H1 (cell line): Measurements from ENCODE around the gene KANSL1L. TPM values are rescaled to one million over a fixed set of nuclear protein-coding genes. Genes with fewer than 3 reads are reported as not detected.

ENCODE experiments used
- CTCF ChIA-PET: fragments of 300-600 bp; sonication (Branson Sonifier 250); formaldehyde crosslinking; loops from one replicate; lab custom pipeline; 2021; ENCODE audit not compliant: partially characterized antibody; lab: Charles Lee
- POLR2A ChIA-PET: fragments of 300-600 bp; sonication (Branson Sonifier 250); formaldehyde crosslinking; loops from one replicate; lab custom pipeline; 2021; ENCODE audit warnings: inconsistent platforms; ENCODE audit not compliant: partially characterized antibody; lab: Charles Lee
- DNase-seq, 2 experiments: peaks; one replicate each; pipeline versions ENCODE4 v3.0.0 to v3.0.0-alpha.2; 2010 to 2022; ENCODE audit warnings: low spot score in 2 of 2, low read depth in 1 of 2, mixed read lengths in 1 of 2
- FAIRE-seq: peaks from 2 replicates; lab custom pipeline; 2011; peaks lifted over from hg19 to GRCh38; lab: Jason Lieb, UNC
- H2AFZ ChIP-seq: 2 replicates; pipeline ENCODE4 v1.8.1; 2012; ENCODE audit warnings: low read length, inconsistent platforms
- H2AK5ac ChIP-seq: 2 replicates; pipeline ENCODE4 v1.6.1; 2013; ENCODE audit warnings: low read depth, low read length
- H2BK120ac ChIP-seq: replicated peaks from 2 replicates; pipeline ENCODE3; 2013; ENCODE audit warnings: low read depth, low read length, inconsistent platforms
- H2BK12ac ChIP-seq: 2 replicates; pipeline ENCODE4 v1.6.1; 2013; ENCODE audit warnings: low read depth, low read length
- H2BK15ac ChIP-seq: 2 replicates; pipeline ENCODE4 v1.6.1; 2013; ENCODE audit warnings: low read length
- H2BK20ac ChIP-seq: 2 replicates; pipeline ENCODE4 v1.6.1; 2013; ENCODE audit warnings: low read length
- H2BK5ac ChIP-seq: 2 replicates; pipeline ENCODE4 v1.6.1; 2013; ENCODE audit warnings: low read depth, low read length
- H3K14ac ChIP-seq: 2 replicates; pipeline ENCODE4 v1.6.1; 2013; ENCODE audit warnings: inconsistent platforms; ENCODE audit not compliant: insufficient read length
- H3K18ac ChIP-seq: 2 replicates; pipeline ENCODE4 v1.6.1; 2013; ENCODE audit warnings: low read length; ENCODE audit errors: extremely low read depth
- H3K23ac ChIP-seq: 2 replicates; pipeline ENCODE4 v1.6.1; 2013; ENCODE audit warnings: inconsistent platforms; ENCODE audit not compliant: insufficient read length
- H3K23me2 ChIP-seq: 2 replicates; pipeline ENCODE4 v1.6.1; 2013; ENCODE audit warnings: low read depth, low read length
- H3K27ac ChIP-seq: 2 replicates; pipeline ENCODE4 v1.6.1; 2011; ENCODE audit warnings: low read depth, low read length, inconsistent platforms
- H3K27me3 ChIP-seq, 4 experiments: replicated peaks in 1 of 4; 1 replicate in 1 of 4; 2 replicates in 3 of 4; pipeline versions ENCODE4 v1.6.1 to v1.8.1; 2011 to 2013; ENCODE audit warnings: low read length in 3 of 4, mild to moderate bottlenecking in 3 of 4, inconsistent platforms in 2 of 4, mixed read lengths in 2 of 4, moderate library complexity in 1 of 4; ENCODE audit not compliant: control insufficient read depth in 3 of 4, insufficient read depth in 3 of 4; ENCODE audit errors: extremely low read depth in 1 of 4
- H3K36me3 ChIP-seq, 4 experiments: 2 replicates each; pipeline versions ENCODE4 v1.6.1 to v1.8.1; 2011 to 2013; ENCODE audit warnings: mild to moderate bottlenecking in 4 of 4, low read length in 3 of 4, moderate library complexity in 2 of 4, control low read depth in 1 of 4, inconsistent platforms in 1 of 4; ENCODE audit not compliant: insufficient read depth in 4 of 4, control insufficient read depth in 2 of 4
- H3K4ac ChIP-seq: replicated peaks from 2 replicates; pipeline ENCODE3; 2013; ENCODE audit warnings: low read length, low read depth, mixed read lengths, inconsistent platforms; ENCODE audit not compliant: insufficient read length
- H3K4me1 ChIP-seq, 4 experiments: replicated peaks in 1 of 4; 1 replicate in 1 of 4; 2 replicates in 3 of 4; pipeline versions ENCODE4 v1.6.1 to v1.8.1; 2011 to 2013; ENCODE audit warnings: low read length in 3 of 4, inconsistent platforms in 2 of 4, mixed read lengths in 1 of 4; ENCODE audit not compliant: insufficient read depth in 4 of 4, control insufficient read depth in 3 of 4
- H3K4me2 ChIP-seq, 2 experiments: 2 replicates each; pipeline versions ENCODE4 v1.6.1 to v1.8.1; 2011 to 2013; ENCODE audit warnings: low read depth in 2 of 2, low read length in 2 of 2, control low read depth in 1 of 2, inconsistent platforms in 1 of 2, mild to moderate bottlenecking in 1 of 2; ENCODE audit not compliant: insufficient read depth in 1 of 2
- H3K4me3 ChIP-seq, 4 experiments: fragments of 200-600, 300-600 bp in 1 of 4; sonication (generic), shearing (Covaris generic), sonication (Bioruptor Twin) in 1 of 4; 2 replicates each; pipeline versions ENCODE4 v1.5.1 to v1.8.1; 2011 to 2016; ENCODE audit warnings: low read length in 4 of 4, low read depth in 3 of 4, control low read depth in 2 of 4, inconsistent platforms in 2 of 4, mild to moderate bottlenecking in 2 of 4, mixed read lengths in 1 of 4, moderate library complexity in 1 of 4; ENCODE audit not compliant: insufficient read depth in 2 of 4; ENCODE audit errors: extremely low read depth in 1 of 4
- H3K56ac ChIP-seq: replicated peaks from 2 replicates; pipeline ENCODE3; 2013; ENCODE audit warnings: low read depth, mild to moderate bottlenecking, mixed read lengths, low read length, inconsistent platforms; ENCODE audit not compliant: insufficient read length
- H3K79me1 ChIP-seq: 2 replicates; pipeline ENCODE4 v1.6.1; 2013; ENCODE audit warnings: low read depth, low read length, control low read depth
- H3K79me2 ChIP-seq, 2 experiments: 2 replicates each; pipeline versions ENCODE4 v1.6.1 to v1.8.1; 2012 to 2013; ENCODE audit warnings: low read length in 2 of 2, mild to moderate bottlenecking in 2 of 2, inconsistent platforms in 1 of 2; ENCODE audit not compliant: insufficient read depth in 2 of 2, control insufficient read depth in 1 of 2
- H3K9ac ChIP-seq, 4 experiments: replicated peaks in 1 of 4; 1 replicate in 1 of 4; 2 replicates in 3 of 4; pipeline versions ENCODE4 v1.6.1 to v1.8.1; 2011 to 2013; ENCODE audit warnings: low read depth in 3 of 4, low read length in 3 of 4, control low read depth in 2 of 4, mild to moderate bottlenecking in 2 of 4, moderate library complexity in 2 of 4, inconsistent platforms in 1 of 4; ENCODE audit errors: extremely low read depth in 1 of 4
- H3K9me3 ChIP-seq, 2 experiments: 2 replicates each; pipeline versions ENCODE4 v1.6.1 to v1.8.1; 2012 to 2013; ENCODE audit warnings: mild to moderate bottlenecking in 2 of 2, moderate library complexity in 2 of 2, control low read depth in 1 of 2, inconsistent platforms in 1 of 2, low read depth in 1 of 2, low read length in 1 of 2, mixed read lengths in 1 of 2; ENCODE audit not compliant: insufficient read depth in 2 of 2
- H4K20me1 ChIP-seq, 2 experiments: replicated peaks in 1 of 2; 2 replicates each; pipeline versions ENCODE3 to v1.8.1; 2011 to 2013; ENCODE audit warnings: inconsistent platforms in 2 of 2, low read length in 2 of 2, mild to moderate bottlenecking in 1 of 2; ENCODE audit not compliant: insufficient read depth in 2 of 2, control insufficient read depth in 1 of 2
- H4K5ac ChIP-seq: 2 replicates; pipeline ENCODE4 v1.6.1; 2013; ENCODE audit warnings: low read length, low read depth, mixed read lengths, inconsistent platforms; ENCODE audit not compliant: insufficient read length
- H4K8ac ChIP-seq: 2 replicates; pipeline ENCODE4 v1.8.0; 2013; ENCODE audit warnings: mild to moderate bottlenecking, moderate library complexity, low read length, inconsistent platforms; ENCODE audit not compliant: insufficient read depth; ENCODE audit errors: extremely low read depth
- H4K91ac ChIP-seq: replicated peaks from 2 replicates; pipeline ENCODE3; 2013; ENCODE audit warnings: low read length, mixed read lengths, inconsistent platforms; ENCODE audit not compliant: insufficient read length
- JUN ChIP-seq: IDR thresholded peaks from 2 replicates; pipeline ENCODE4 v1.6.1; 2011; ENCODE audit warnings: low read depth, mild to moderate bottlenecking, improper control_type of control experiment, low read length
- KDM4A ChIP-seq: IDR thresholded peaks from one replicate; pipeline ENCODE4 v1.7.1; 2012; ENCODE audit warnings: low read depth, mild to moderate bottlenecking, moderate library complexity, low read length, inconsistent platforms; ENCODE audit not compliant: severe bottlenecking
- NANOG ChIP-seq: IDR thresholded peaks from 2 replicates; pipeline ENCODE4 v1.6.1; 2011; ENCODE audit warnings: low read length, low read depth, mild to moderate bottlenecking, inconsistent platforms; ENCODE audit not compliant: insufficient read depth, poor library complexity, severe bottlenecking
- NRF1 ChIP-seq: IDR thresholded peaks from 2 replicates; pipeline ENCODE4 v1.6.1; 2011; ENCODE audit warnings: mild to moderate bottlenecking, low read depth, low read length, improper control_type of control experiment
- POLR2AphosphoS5 ChIP-seq: IDR thresholded peaks from 2 replicates; pipeline ENCODE4 v1.6.1; 2011; ENCODE audit warnings: low read depth, low read length
- RBBP5 ChIP-seq: IDR thresholded peaks from 2 replicates; pipeline ENCODE4 v1.7.1; 2012; ENCODE audit warnings: low read depth, mild to moderate bottlenecking, inconsistent platforms, low read length, moderate library complexity, borderline replicate concordance
- RNF2 ChIP-seq: fragments of 200-900, 300-1000 bp; sonication (generic); IDR thresholded peaks from 2 replicates; pipeline ENCODE4 v1.7.1; 2016; ENCODE audit warnings: borderline replicate concordance, low read depth, mild to moderate bottlenecking, antibody characterized with exemption, low read length; ENCODE audit not compliant: poor library complexity, severe bottlenecking; ENCODE audit errors: missing control alignments
- RXRA ChIP-seq: IDR thresholded peaks from 2 replicates; pipeline ENCODE4 v1.6.1; 2011; ENCODE audit warnings: low read depth, mild to moderate bottlenecking, low read length, moderate library complexity; ENCODE audit not compliant: insufficient read depth
- SAP30 ChIP-seq: fragments of 300-600 bp; sonication (generic); IDR thresholded peaks from 2 replicates; pipeline ENCODE4 v1.7.1; 2012; ENCODE audit warnings: low read length, moderate library complexity, mild to moderate bottlenecking, inconsistent platforms; ENCODE audit not compliant: insufficient read depth, insufficient replicate concordance
- SIRT6 ChIP-seq: IDR thresholded peaks from one replicate; pipeline ENCODE4 v1.7.1; 2012; ENCODE audit warnings: low read length, inconsistent platforms
- SP2 ChIP-seq: IDR thresholded peaks from 2 replicates; pipeline ENCODE4 v1.6.1; 2012; ENCODE audit warnings: mild to moderate bottlenecking, low read length, inconsistent platforms
- TAF1 ChIP-seq: IDR thresholded peaks from 2 replicates; pipeline ENCODE4 v1.6.1; 2011; ENCODE audit warnings: mild to moderate bottlenecking, low read depth, low read length
- TAF7 ChIP-seq: optimal IDR thresholded peaks from 2 replicates; pipeline ENCODE3; 2011; ENCODE audit warnings: low read depth, mild to moderate bottlenecking, inconsistent platforms, low read length, moderate library complexity, borderline replicate concordance
- WGBS, 2 experiments: shearing (Covaris generic) in 1 of 2; methylation state at CpG; one replicate each; pipeline versions ENCODE4 v1.1.6 to v1.1.7; 2013 to 2015; ENCODE audit warnings: low lambda C conversion rate in 2 of 2, mixed read lengths in 2 of 2, inconsistent platforms in 1 of 2, low coverage in 1 of 2, missing lambda C conversion rate in 1 of 2; ENCODE audit not compliant: insufficient replicate concordance in 2 of 2, insufficient coverage in 1 of 2, insufficient read length in 1 of 2; ENCODE audit errors: extremely low coverage in 1 of 2, missing lambda C conversion rate in 1 of 2; 5-methylcytosine and 5-hydroxymethylcytosine counted together
- polyA plus RNA-seq, 7 experiments: library from polyadenylated mRNA; depleted of rRNA in 3 of 7; stranded (reverse) in 5 of 7; unstranded in 2 of 7; fragments of >200 nt in 5 of 7; fragments of 200-250 nt in 2 of 7; gene quantifications; 1 replicate in 5 of 7; 2 replicates in 1 of 7; 4 replicates in 1 of 7; pipeline versions ENCODE4 v1.2.1 to v1.2.3, GENCODE V29; 2011 to 2013; ENCODE audit warnings: missing spikeins in 2 of 7, mixed read lengths in 2 of 7
- total RNA-seq: library from RNA; stranded (reverse); fragmentation: NEBNext Ultra II Directional; extraction: Animal tissue kit (Norgen Biotek cat#: 25700); gene quantifications from 2 replicates; pipeline ENCODE4 v1.2.1, GENCODE V29; 2021

The KANSL1L gene
- total and polyA plus RNA-seq, 2 of the 8 experiments (the other 6 are each of a cell fraction or from before 2014, with no cell fraction given) = 5.4 to 17.2 TPM

DNA sequence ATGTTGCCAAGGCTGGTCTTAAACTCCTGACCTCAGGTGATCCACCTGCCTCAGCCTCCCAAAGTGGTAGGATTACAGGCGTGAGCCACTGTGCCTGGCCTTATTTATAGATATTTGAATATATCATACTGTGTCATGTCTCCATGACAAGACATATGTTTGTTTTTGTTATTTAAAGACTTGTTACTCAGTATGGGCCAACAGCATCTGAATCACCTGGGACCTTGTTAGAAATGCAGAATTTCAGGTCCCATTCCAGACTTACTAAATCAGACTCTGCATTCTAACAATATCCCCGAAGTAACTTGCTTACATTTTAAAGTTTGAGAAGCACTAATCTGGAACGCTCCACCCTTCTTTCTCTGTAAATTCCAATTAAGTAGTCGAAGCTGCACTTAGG lies 135.5 kb downstream of the KANSL1L start:
- no peaks in the 10 kb centered on the region for H4K20me1 ChIP-seq
- no peak for TF ChIP-seq RBBP5
- TF ChIP-seq RNF2 = no peak
- no peak for TF ChIP-seq RXRA
- no peak for TF ChIP-seq SIRT6
- no peak for TF ChIP-seq POLR2AphosphoS5
- TF ChIP-seq TAF1 = no peak
- TF ChIP-seq NRF1 = no peak
- TF ChIP-seq JUN = no peak
- TF ChIP-seq SAP30 = no peak
- no peak for TF ChIP-seq NANOG
- no peak for TF ChIP-seq KDM4A
- TF ChIP-seq SP2 = no peak
- TF ChIP-seq TAF7 = no peak
- TF ChIP-seq, all 59 proteins: peak for 0
- H2BK15ac ChIP-seq = no peak overlapping the region
- no peaks in the 10 kb centered on the region for H3K4me1 ChIP-seq
- no peak overlapping the region for H3K27ac ChIP-seq
- POLR2A ChIA-PET = interaction anchor here (1.3 to 2.4 kb wide), 3 partner anchors 9 to 24 kb away, joined by 3 to 9 read pairs (median 6); no protein-coding TSS in a partner anchor
- no peak overlapping the region for H3K14ac ChIP-seq
- no peak overlapping the region for H4K8ac ChIP-seq
- H2AK5ac ChIP-seq = no peak overlapping the region
- H2BK5ac ChIP-seq = no peak overlapping the region
- CTCF ChIA-PET = no interaction called here
- no peak overlapping the region for H4K5ac ChIP-seq
- H3K23me2 ChIP-seq = no peaks in the 10 kb centered on the region
- H3K4me3 ChIP-seq = no peak overlapping the region
- no peak overlapping the region for H2AFZ ChIP-seq
- H3K4me2 ChIP-seq = no peak overlapping the region
- no peak overlapping the region for H3K4ac ChIP-seq
- H3K27me3 ChIP-seq = no peaks in the 10 kb centered on the region
- no peak overlapping the region for H4K91ac ChIP-seq
- H3K23ac ChIP-seq = no peak overlapping the region
- H2BK20ac ChIP-seq = no peak overlapping the region
- H3K79me2 ChIP-seq = no peaks in the 10 kb centered on the region
- H3K9me3 ChIP-seq = no peaks in the 10 kb centered on the region
- no peaks in the 10 kb centered on the region for H3K79me1 ChIP-seq
- no peak overlapping the region for H3K9ac ChIP-seq
- 94% methylated on average over 4 of the region's 4 CpGs; no CpG with 5 or more reads in 1 of the 2 experiments for WGBS, 2 experiments
- no peak overlapping the region for H3K56ac ChIP-seq
- H3K18ac ChIP-seq = no peak overlapping the region
- no peak overlapping the region for H2BK12ac ChIP-seq
- H2BK120ac ChIP-seq = no peak overlapping the region
- no peaks in the 10 kb centered on the region; a peak in 1 of 8 replicates for H3K36me3 ChIP-seq
- no peak for DNase-seq
- no peak for FAIRE-seq
